Amniotic stem cell (primary cell): Measurements from ENCODE around the gene TARS1.
A peak's percentile ranks its signal among the peaks of the same experiment; 100 is the strongest.

Source experiments
- DNase-seq: peaks from one replicate; lab custom pipeline; 2025; lab: John Stamatoyannopoulos, UW

Gene TARS1

DNA sequence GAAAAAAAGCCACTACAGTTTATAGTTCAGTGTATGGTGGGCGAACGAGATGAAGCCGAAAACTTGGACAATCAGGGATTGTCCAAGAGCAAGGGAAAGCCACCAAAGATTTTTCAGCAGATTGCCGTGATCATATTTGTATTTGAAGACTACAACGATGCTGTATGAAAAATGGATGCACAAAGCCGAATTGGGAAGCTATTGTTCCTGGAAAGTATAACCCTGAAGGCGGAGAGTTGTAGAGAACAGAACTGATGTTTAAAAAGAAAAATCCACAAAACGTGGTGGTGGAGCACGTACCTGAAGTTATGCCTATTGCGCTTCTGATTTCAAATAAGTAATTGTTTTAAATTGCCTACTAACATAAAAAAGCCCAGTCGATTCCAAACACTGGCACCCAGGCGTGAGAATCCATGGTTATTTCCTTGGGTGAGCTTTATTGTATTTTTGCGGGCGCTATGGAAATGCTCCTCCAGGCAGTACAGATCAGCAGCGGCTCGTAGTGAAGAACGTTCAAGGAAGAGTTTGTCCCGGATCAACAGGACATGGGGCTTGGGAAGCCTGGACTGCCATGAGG is 772 bp upstream of the TARS1 start:
- no peak for DNase-seq

DNA sequence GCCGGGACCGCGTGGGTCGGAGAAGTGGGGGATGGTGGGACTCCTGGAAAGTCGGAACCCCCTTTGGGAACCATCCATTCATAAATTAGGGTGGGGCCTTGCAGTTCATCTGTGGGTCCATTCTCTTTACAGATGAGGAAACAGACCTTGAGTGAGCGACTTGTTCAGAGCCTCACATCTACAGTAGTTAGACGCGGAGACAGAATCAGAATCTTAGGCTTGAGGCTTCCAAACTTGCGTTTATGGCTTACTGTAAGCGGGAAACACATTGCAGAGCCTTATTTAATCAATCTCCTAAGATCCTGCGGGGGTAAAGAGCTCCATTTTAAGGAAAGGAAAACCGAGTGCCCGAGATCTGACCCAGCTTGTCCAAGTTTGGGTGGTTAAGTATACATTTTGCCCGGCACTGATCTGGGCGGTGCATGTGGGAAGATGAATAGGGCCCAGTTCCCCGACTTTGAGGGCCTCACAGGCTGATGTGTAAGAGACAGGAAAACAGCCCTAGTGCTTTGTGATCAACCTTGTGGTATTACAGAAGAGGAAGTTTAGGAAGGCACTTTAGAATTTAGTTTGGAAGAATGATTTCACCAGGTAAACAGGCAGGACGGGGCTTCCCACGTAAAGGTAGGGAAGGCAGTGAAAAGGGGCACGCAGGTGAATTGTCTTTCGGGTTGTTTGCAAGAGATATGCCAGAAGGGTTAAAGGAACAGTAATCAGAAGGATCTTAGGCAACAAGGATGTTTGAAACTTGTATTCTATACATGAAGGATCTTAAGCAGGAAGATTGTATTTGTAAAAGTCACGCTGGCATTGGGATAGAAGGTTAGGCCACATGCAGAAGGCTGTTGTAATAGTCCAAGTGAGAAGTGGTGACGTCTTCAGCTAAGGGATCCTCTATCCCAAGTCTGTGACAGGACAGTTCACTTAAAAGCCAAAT is 744 bp downstream of the TARS1 start:
- peak; percentile 37 for DNase-seq

DNA sequence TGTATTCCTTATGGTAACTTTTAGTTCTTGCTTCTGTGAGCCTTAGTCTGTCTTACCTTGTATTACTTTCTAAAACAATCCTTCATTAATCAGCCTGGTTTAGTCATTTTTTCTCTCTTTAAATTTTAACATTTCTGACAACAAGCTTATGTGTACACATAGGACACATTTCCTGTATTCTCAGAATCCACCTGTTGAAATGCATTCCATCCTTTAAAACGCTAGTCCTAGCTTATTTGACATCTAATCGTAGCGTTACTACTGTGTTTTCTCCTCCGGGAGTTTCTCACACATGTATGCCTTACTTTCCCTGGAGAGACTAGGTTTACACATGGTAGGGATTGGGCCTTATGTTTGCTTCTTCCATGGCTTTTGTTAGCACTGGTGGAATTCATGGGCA is 3.8 kb downstream of the TARS1 start:
- no peak for DNase-seq

- no peak for DNase-seq
These were observed 5.0 kb downstream of the TARS1 start for GRCh38 chr5:33445798-33446197.

DNA sequence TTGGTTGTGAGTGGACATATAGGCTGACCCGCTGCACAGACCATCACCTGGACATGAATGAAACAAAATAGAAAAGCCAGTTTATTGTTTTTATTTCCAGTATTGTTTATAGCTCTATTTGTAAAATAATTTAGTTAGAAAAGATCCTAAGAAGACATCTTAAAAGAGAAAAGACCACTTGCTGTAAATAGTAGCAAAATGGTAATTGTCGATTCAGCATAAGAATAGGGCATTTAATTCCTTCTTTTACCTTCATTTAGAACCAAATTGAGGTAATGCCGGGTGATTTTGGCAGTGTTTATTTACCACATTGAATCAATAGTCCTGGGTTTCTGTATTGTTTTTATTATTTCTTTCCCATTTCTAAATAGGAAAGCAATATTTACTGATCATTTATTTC is 7.4 kb downstream of the TARS1 start:
- no peak for DNase-seq

GRCh38 chr5:33457126-33457525 is 16.4 kb downstream of the TARS1 start:
- no peak for DNase-seq

DNA sequence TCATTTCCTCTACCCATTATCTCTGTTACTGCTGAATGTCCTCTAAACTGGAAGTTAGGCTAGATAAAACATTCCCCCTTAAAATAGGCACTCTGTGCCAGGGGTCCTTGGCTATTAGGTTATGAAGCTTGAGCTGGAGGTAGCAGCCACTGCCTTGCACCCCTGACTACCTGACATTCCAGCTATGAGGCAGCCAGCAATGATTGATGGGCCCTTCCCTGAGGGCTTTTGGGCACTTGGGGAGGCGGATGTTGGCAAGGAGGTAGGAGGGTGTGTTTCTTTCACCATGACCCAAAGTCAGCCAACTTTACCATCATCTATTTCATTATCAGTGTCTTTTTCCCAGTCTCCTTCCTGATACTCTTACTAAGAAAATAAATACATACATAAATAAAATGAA is 17.1 kb downstream of the TARS1 start:
- no peak for DNase-seq

DNA sequence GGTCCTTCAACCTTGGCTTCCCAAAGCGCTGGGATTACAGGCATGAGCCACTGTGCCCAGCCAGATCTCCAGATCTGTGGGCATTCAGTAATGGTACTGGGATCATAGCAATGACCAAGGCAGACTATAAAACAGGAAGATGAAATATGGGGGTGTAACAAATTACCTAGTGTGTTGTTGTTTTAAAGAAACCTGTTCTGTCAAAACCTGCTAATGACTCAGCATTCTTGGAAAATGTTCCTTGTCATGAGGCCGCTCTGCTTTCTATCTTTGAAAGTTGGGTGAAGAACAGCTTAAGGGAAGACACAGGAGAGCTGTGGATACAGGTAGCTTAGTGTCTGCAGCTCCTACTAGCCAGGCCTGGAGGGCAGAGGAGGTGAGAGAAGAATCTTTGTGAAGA is 19.4 kb downstream of the TARS1 start:
- DNase-seq: no peak

DNA sequence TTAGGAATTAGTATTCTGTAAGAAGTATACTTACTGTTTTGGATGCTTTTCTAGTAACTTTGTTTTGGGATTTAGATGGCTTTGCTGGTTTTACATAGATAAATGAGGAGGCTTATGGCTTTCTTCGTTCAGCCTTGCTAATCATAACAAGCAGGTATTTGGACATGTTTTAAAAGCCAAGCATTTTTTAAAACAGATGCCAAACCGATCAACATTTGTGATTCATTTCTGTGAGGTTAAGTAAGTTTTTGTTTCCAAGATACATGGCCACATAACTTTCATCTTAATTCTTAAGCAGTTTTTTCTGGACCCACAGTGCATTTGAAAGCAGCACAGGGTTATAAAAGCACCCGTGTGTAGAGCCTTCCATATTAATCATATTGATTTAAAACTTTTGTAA is 21.7 kb downstream of the TARS1 start:
- no peak for DNase-seq

GRCh38 chr5:33465120-33465519 is 24.4 kb downstream of the TARS1 start:
- DNase-seq: no peak

- DNase-seq: no peak
These were observed 28.1 kb downstream of the TARS1 start for GRCh38 chr5:33468775-33469435.

DNA sequence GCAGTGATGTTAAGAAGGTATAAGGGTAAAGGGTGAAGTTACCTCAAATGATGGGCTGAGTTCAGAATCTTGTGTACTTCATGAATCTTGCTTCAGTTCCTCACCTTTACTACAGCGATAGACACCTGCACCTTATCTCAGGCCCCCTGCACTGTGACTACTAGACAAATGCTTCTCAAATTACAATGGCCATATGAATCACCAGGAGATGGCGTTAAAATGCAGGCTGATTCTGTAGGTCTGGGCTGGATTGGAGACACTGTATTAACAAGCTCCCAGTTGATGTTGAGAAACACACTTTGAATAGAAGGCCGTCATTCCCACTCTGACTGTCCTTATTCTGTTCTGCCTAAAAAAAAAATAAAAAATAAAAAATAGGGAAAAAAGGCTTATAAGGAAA is 29.8 kb downstream of the TARS1 start:
- peak; percentile 25 for DNase-seq

DNA sequence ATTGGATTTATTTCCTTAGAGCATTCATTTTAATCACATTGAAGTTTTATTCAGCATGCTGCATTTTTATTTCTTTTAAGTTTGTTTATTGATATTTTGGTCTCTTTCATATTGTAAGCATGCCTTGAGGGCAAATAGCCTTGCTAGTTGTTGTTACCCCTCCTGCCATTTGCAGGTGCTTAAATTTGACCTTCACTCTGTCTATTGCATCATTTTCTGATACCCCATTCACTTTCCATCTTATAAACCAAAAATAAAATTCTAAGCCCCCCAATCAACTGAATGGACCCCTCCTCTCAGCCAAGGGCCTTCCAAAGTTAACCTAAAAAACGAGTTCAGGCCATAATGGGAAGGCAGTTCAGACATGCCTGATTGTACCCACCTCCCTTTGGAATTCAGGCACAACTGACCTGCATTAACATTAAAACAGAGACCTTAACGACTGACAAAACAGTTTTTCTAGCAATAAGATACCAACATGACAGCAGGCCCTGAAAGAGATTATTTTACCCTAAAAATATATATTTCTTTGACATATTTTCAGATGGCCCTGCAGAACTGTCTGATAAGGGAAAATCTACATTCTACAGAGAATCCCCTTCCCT is 32.1 kb downstream of the TARS1 start:
- DNase-seq: no peak

- DNase-seq: no peak
These were observed 33.2 kb downstream of the TARS1 start for GRCh38 chr5:33474004-33474403.

DNA sequence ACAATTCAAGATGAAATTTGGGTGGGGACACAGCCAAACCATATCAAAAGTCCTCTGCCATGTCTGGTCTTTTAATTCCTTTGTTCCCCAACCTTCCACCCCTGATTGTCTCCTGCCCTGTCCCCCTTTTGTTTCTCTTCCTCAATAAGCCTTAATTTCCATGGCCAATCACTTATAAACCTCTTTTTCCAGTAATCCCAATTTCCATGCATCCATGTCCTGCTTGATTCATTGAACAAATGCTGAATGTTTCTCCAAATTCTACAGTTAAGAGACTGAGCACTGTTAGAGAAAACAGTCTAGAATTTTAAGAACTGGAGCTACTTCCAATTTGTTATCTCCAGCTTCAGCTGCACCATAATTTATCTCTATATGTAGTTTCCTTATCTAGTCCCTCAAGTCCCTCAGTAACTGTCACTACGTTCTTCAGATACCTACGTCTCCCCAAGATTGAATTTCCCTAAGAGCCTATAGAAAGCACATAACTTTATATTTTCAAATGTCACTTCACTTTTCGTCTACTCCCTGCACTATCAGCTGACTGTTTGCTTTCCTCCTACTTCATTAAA is 34.2 kb downstream of the TARS1 start:
- DNase-seq: no peak

- DNase-seq: no peak
These were observed 34.9 kb downstream of the TARS1 start for GRCh38 chr5:33475706-33476105.

GRCh38 chr5:33476992-33477391 is 36.2 kb downstream of the TARS1 start:
- no peak for DNase-seq

DNA sequence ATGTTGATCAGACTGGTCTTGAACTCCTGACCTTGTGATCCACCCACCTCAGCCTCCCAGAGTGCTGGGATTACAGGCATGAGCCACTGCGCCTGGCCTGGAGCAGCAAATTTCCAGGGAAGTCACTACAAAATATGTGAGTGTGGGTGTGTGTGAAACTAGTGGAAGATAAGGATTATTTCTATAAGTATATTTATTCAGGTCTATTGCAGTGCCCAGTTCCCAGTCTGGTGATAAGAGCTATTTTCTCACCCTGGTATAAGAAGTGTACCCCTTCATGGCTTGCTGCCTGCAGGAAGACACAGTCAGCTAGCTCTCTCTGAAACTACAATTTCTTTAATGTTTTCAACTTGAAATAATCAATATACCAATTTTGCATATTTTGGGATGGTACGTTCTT is 37.1 kb downstream of the TARS1 start:
- no peak for DNase-seq

DNA sequence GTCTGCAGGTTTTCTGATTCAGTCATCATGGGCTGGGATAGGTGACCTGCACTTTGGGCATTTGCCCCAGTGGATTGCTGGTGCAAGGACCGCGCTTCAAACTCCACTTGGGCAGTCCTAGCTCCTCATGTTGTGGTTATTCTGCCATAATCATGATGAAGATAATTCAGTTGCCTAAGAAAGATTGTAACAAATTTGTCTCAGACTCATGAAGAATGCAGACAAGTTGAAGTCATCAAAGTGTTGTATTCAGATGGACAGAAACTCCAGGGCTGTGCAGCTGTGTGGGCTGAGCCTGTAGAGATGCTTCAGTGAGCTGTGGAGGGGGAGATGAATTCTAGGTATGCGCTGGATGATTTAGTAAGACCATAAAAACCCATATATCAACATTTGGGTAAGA is 38.5 kb downstream of the TARS1 start:
- DNase-seq: no peak

DNA sequence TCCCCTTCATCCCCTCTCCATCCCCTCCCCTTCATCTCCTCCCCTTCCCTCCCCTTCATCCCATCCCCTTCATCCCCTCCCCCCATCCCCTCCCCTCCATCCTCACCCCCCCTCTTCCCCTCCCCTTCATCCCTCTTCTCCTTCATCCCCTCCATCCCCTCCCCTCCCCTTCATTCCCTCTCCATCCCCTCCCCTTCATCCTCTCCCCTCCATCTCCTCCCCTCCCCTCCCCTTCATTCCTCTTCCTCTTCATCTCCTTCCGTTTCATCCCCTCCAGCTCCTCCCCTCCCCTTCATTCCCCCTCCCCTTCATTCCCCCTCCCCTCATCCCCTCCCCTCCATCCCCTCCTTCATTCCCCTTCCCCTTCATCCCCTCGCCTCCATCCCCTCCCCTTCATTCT is 40.1 kb downstream of the TARS1 start:
- DNase-seq: no peak

DNA sequence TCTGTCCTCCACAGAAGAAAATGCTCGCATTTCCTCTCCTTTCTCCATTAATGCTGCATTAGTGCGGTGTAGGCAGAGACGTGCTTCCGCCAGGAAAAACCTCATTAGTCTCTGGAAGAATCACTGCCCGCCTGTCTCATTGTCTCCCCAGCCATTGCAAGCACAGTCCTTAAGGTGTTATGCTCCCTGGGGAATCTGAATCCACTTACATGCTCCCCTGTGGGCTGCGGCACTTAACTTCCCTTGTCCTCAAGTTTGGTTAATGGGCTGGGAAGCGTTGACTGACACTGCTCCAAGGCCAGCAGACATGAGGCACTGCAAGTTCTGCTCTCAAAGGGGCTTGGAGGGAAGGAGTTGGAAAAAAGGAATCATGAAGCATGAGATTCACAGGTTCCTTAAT is 41.6 kb downstream of the TARS1 start:
- no peak for DNase-seq

- no peak for DNase-seq
These were observed 46.5 kb downstream of the TARS1 start for GRCh38 chr5:33487236-33487635.
